GM12878 (cell line): Measurements from ENCODE around the gene MRPL23. TPM values are rescaled to one million over a fixed set of nuclear protein-coding genes. Genes with fewer than 3 reads are reported as not detected.

Experiments
- ATAC-seq: fragments of 200-7000 bp; cut with Tn5 transposase; 3 replicates; pipeline ENCODE4 v1.9.1; 2020; ENCODE audit warnings: mild to moderate bottlenecking, moderate library complexity
- BruUV-seq: library from RNA; stranded (reverse); fragments of 400-500 nt; replicated peaks from 2 replicates; lab custom pipeline; 2021; lab: Mats Ljungman, UMichigan
- CTCF ChIA-PET: fragments of 300-600 bp; sonication (Branson Sonifier 250); formaldehyde crosslinking; extraction: SDS; loops from one replicate; lab custom pipeline; 2021; ENCODE audit warnings: inconsistent platforms; lab: Yijun Ruan, JAX
- POLR2A ChIA-PET: fragments of 350-600 bp; formaldehyde crosslinking; extraction: SDS; loops from one replicate; lab custom pipeline; 2021; ENCODE audit warnings: inconsistent platforms; lab: Charles Lee
- RAD21 ChIA-PET: fragments of 300-600 bp; sonication (Branson Sonifier 250); formaldehyde crosslinking; loops from one replicate; lab custom pipeline; 2023; ENCODE audit warnings: antibody characterized with exemption; ENCODE audit not compliant: unreplicated experiment; lab: Charles Lee
- SMC1A ChIA-PET: fragments of 300-600 bp; sonication (Branson Sonifier 250); formaldehyde crosslinking; loops from one replicate; lab custom pipeline; 2023; ENCODE audit not compliant: unreplicated experiment, uncharacterized antibody; lab: Charles Lee
- DNase-seq: peaks from one replicate; pipeline ENCODE4 v3.0.0-alpha.2; 2011; ENCODE audit warnings: low read depth, low spot score
- FAIRE-seq: peaks from 3 replicates; lab custom pipeline; 2011; peaks lifted over from hg19 to GRCh38; lab: Jason Lieb, UNC
- H2AFZ ChIP-seq: 2 replicates; pipeline ENCODE4 v1.6.0; 2011; ENCODE audit warnings: low read depth, low read length, control low read depth; ENCODE audit not compliant: control insufficient read depth
- H3K27ac ChIP-seq: 2 replicates; pipeline ENCODE4 v1.5.1; 2011; ENCODE audit warnings: control low read depth; ENCODE audit not compliant: control insufficient read depth, insufficient read depth
- H3K27me3 ChIP-seq, 2 experiments: replicated peaks in 1 of 2; 2 replicates each; pipeline versions ENCODE4 v1.6.0 to v1.6.1; 2011; ENCODE audit warnings: low read length in 1 of 2; ENCODE audit not compliant: control insufficient read depth in 2 of 2, insufficient read depth in 2 of 2
- H3K36me3 ChIP-seq, 2 experiments: 2 replicates each; pipeline ENCODE4 v1.5.1; 2011; ENCODE audit warnings: low read length in 1 of 2; ENCODE audit not compliant: control insufficient read depth in 2 of 2, insufficient read depth in 2 of 2
- H3K4me1 ChIP-seq: 2 replicates; pipeline ENCODE4 v1.6.1; 2011; ENCODE audit warnings: mild to moderate bottlenecking, low read length, moderate library complexity, mixed read lengths; ENCODE audit not compliant: control insufficient read depth, insufficient read depth
- H3K4me2 ChIP-seq: 2 replicates; pipeline ENCODE4 v1.6.0; 2011; ENCODE audit warnings: control low read depth; ENCODE audit not compliant: control insufficient read depth, insufficient read depth
- H3K4me3 ChIP-seq: fragments of 200-600 bp; sonication (generic); 2 replicates; pipeline ENCODE4 v1.5.1; 2016
- H3K79me2 ChIP-seq: 2 replicates; pipeline ENCODE4 v1.6.0; 2011; ENCODE audit warnings: low read length; ENCODE audit not compliant: control insufficient read depth, insufficient read depth
- H3K9ac ChIP-seq: 2 replicates; pipeline ENCODE4 v1.8.0; 2011; ENCODE audit warnings: low read length, control low read depth, mixed read lengths; ENCODE audit not compliant: control insufficient read depth, insufficient read depth
- H3K9me3 ChIP-seq: replicated peaks from 3 replicates; pipeline ENCODE4 v1.5.1; 2011; ENCODE audit warnings: mild to moderate bottlenecking, low read length; ENCODE audit not compliant: control insufficient read depth, insufficient read depth
- H4K20me1 ChIP-seq: 2 replicates; pipeline ENCODE4 v1.6.0; 2011; ENCODE audit not compliant: control insufficient read depth, insufficient read depth
- ETV6 ChIP-seq, 2 experiments: fragments of 450-650 bp in 1 of 2; IDR thresholded peaks in 1 of 2; conservative IDR thresholded peaks in 1 of 2; 2 replicates each; pipeline ENCODE4 v1.6.1; 2014; ENCODE audit warnings: antibody characterized with exemption in 1 of 2, borderline replicate concordance in 1 of 2, low read depth in 1 of 2, mild to moderate bottlenecking in 1 of 2, moderate library complexity in 1 of 2
- GABPA ChIP-seq: IDR thresholded peaks from 2 replicates; pipeline ENCODE4 v1.6.1; 2014; ENCODE audit warnings: antibody characterized with exemption, low read depth, mild to moderate bottlenecking, inconsistent platforms
- NBN ChIP-seq: fragments of 450-650 bp; IDR thresholded peaks from 2 replicates; pipeline ENCODE4 v1.6.1; 2016
- USF2 ChIP-seq: IDR thresholded peaks from 2 replicates; pipeline ENCODE4 v1.6.1; 2011; ENCODE audit warnings: low read depth, low read length, improper control_type of control experiment, borderline replicate concordance
- WGBS: methylation state at CpG from one replicate; pipeline ENCODE4 v1.1.6; 2016; ENCODE audit warnings: low lambda C conversion rate; ENCODE audit not compliant: insufficient replicate concordance, insufficient coverage; ENCODE audit errors: missing lambda C conversion rate; 5-methylcytosine and 5-hydroxymethylcytosine counted together
- in situ Hi-C: fragments of 300-500 bp; cut with MboI; formaldehyde crosslinking; loops from 9 replicates; pipeline ENCODE4 v1.14.3; 2018; ENCODE audit warnings: mixed read lengths
- intact Hi-C: fragments of 100-400 bp; cut with micrococcal nuclease; formaldehyde crosslinking; loops from one replicate; pipeline ENCODE4 v1.14.2; 2022; ENCODE audit not compliant: unreplicated experiment
- polyA plus RNA-seq, 11 experiments: library from polyadenylated mRNA; depleted of rRNA in 4 of 11; unstranded in 6 of 11; stranded (reverse) in 5 of 11; fragments of >200 nt; fragmentation: Nextera tagmentation in 4 of 11; fragmentation: Illumina TruSeq in 1 of 11; extraction: Ambion mirVana in 4 of 11; extraction: Trizol in 1 of 11; gene quantifications; 1 replicate in 1 of 11; 2 replicates in 10 of 11; pipeline versions ENCODE4 v1.2.1 to v1.2.3, GENCODE V29; 2011 to 2016; ENCODE audit warnings: inconsistent platforms in 2 of 11, missing spikeins in 2 of 11, low read depth in 1 of 11
- total RNA-seq, 4 experiments: library from RNA; depleted of rRNA in 3 of 4; stranded (reverse); fragments of >200 nt in 3 of 4; fragmentation: Illumina TruSeq in 1 of 4; extraction: Trizol in 1 of 4; gene quantifications; 2 replicates each; pipeline versions ENCODE4 v1.2.1 to v1.2.3, GENCODE V29; 2013 to 2021

Gene MRPL23
- total and polyA plus RNA-seq, 10 of the 15 experiments (the other 5 are each of a cell fraction or from before 2014, with no cell fraction given) = 1.6 to 207 (median 126) TPM

DNA sequence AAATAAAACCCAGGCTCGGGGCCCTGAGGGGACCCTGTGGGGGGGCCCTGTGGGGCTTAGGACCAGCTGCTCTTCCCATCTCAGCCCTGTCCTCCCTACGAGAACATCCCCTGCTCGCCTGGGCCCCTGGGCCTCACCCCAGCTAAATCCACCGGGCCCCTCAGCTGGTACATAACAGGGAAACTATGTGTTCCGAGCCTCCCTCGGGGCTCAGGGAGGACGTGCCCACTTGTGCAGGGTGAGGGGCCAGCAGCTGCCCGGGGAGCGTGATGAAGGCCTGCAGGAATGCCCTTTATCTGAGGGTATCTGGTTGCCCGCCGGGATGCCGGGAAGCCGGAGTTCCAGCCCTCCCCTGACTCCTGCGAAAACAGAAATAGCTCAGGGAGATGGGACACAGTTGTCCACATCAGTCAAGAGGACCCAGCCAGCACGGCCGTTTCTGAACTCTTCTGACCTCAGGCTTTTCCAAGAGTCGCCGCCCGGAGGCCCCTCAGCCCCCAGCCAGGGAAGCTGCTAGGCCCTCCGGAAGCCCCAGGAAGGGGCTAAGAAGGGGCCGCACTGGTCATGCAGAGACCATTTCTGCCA is 20.6 kb downstream of the MRPL23 start:
- Histone ChIP-seq H3K36me3 (no peaks in the 10 kb centered on the region), H3K4me2 (no peak overlapping the region), H3K9me3 (no peaks in the 10 kb centered on the region), H2AFZ (no peak overlapping the region), H3K27me3 (no peaks in the 10 kb centered on the region), H3K79me2 (no peaks in the 10 kb centered on the region), H3K4me1 (no peaks in the 10 kb centered on the region), H3K27ac (no peak overlapping the region), H3K4me3 (no peak overlapping the region), H4K20me1 (no peaks in the 10 kb centered on the region), H3K9ac (no peak overlapping the region)
- RAD21 ChIA-PET = no interaction called here
- in situ Hi-C loops (no loop called here), intact Hi-C loops (no loop called here)
- POLR2A ChIA-PET = no interaction called here
- ATAC-seq (no peak), FAIRE-seq (no peak), DNase-seq (no peak)
- no peak for TF ChIP-seq NBN
- TF ChIP-seq GABPA = no peak
- no peak for TF ChIP-seq USF2
- SMC1A ChIA-PET = no interaction called here
- BruUV-seq = no TSS peak
- CTCF ChIA-PET = no interaction called here
- no CpG with 5 or more reads among the region's 21 CpGs for WGBS

GRCh38 chr11:1968454-1969002 is 21.4 kb downstream of the MRPL23 start:
- WGBS = 60% methylated on average over 1 of the region's 24 CpGs
- intact Hi-C loops (no loop called here), in situ Hi-C loops (no loop called here)
- Histone ChIP-seq H3K79me2 (no peaks in the 10 kb centered on the region), H3K27ac (no peak overlapping the region), H3K4me3 (no peak overlapping the region), H3K4me1 (no peaks in the 10 kb centered on the region), H2AFZ (no peak overlapping the region), H4K20me1 (no peaks in the 10 kb centered on the region), H3K4me2 (no peak overlapping the region), H3K9ac (no peak overlapping the region), H3K36me3 (no peaks in the 10 kb centered on the region), H3K27me3 (no peaks in the 10 kb centered on the region), H3K9me3 (no peaks in the 10 kb centered on the region)
- RAD21 ChIA-PET = no interaction called here
- FAIRE-seq = no peak
- POLR2A ChIA-PET = no interaction called here
- no peak for TF ChIP-seq ETV6 (conservative IDR thresholded peaks at IDR 0.05 in 1 of 2, IDR thresholded peaks at IDR 0.05 in 1 of 2; ENCODE audit: borderline replicate concordance in 1 of 2, low read depth in 1 of 2)
- no TSS peak for BruUV-seq
- no peak for DNase-seq
- SMC1A ChIA-PET = no interaction called here
- no peak for ATAC-seq
- CTCF ChIA-PET = no interaction called here
